MCF 10A (cell line): ENCODE measurements around the gene TRAPPC12. TPM values are rescaled to one million over a fixed set of nuclear protein-coding genes. Genes with fewer than 3 reads are reported as not detected.

Experiments
- BruUV-seq: library from RNA; stranded (reverse); fragments of 400-500 nt; replicated peaks from 2 replicates; lab custom pipeline; 2021; lab: Mats Ljungman, UMichigan
- CTCF ChIA-PET: fragments of 300-600 bp; sonication (Branson Sonifier 250); formaldehyde crosslinking; extraction: SDS; loops from one replicate; lab custom pipeline; 2021; ENCODE audit warnings: antibody characterized with exemption, inconsistent platforms; lab: Yijun Ruan, JAX
- POLR2A ChIA-PET: fragments of 300-600, 350-650 bp; sonication (Branson Sonifier 250); formaldehyde crosslinking; extraction: SDS; loops from one replicate; lab custom pipeline; 2020; ENCODE audit warnings: antibody characterized with exemption, inconsistent platforms; lab: Yijun Ruan, JAX
- DNase-seq: peaks from one replicate; pipeline ENCODE4 v3.0.0-alpha.2; 2018; ENCODE audit not compliant: unreplicated experiment
- H3K27ac Mint-ChIP-seq: one replicate; pipeline ENCODE4 v1.8.0; 2022; ENCODE audit warnings: mild to moderate bottlenecking, low read depth, mixed read lengths; ENCODE audit not compliant: unreplicated experiment
- H3K27me3 Mint-ChIP-seq: one replicate; pipeline ENCODE4 v1.8.0; 2022; ENCODE audit warnings: mixed read lengths; ENCODE audit not compliant: insufficient read depth, unreplicated experiment
- H3K36me3 Mint-ChIP-seq: one replicate; pipeline ENCODE4 v1.8.0; 2022; ENCODE audit warnings: mild to moderate bottlenecking, moderate library complexity, mixed read lengths; ENCODE audit not compliant: insufficient read depth, unreplicated experiment
- H3K4me1 Mint-ChIP-seq: one replicate; pipeline ENCODE4 v1.8.0; 2022; ENCODE audit warnings: mixed read lengths; ENCODE audit not compliant: insufficient read depth, unreplicated experiment
- H3K4me3 Mint-ChIP-seq: one replicate; pipeline ENCODE4 v1.8.0; 2022; ENCODE audit warnings: mild to moderate bottlenecking, moderate library complexity, mixed read lengths; ENCODE audit not compliant: unreplicated experiment
- H3K9me3 Mint-ChIP-seq: one replicate; pipeline ENCODE4 v1.8.0; 2022; ENCODE audit warnings: mixed read lengths; ENCODE audit not compliant: unreplicated experiment
- CTCF ChIP-seq: fragments of 200-600 bp; IDR thresholded peaks from one replicate; pipeline ENCODE4 v1.8.0; 2022; ENCODE audit warnings: antibody characterized with exemption, mild to moderate bottlenecking; ENCODE audit not compliant: unreplicated experiment
- intact Hi-C: fragments of 100-400 bp; cut with micrococcal nuclease; formaldehyde crosslinking; loops from 2 replicates; pipeline ENCODE4 v1.14.1; 2022
- total RNA-seq: library from RNA; stranded (reverse); gene quantifications from 2 replicates; pipeline ENCODE4 v1.2.3, GENCODE V29; 2022

Gene TRAPPC12
- total RNA-seq, 1 experiment from 2014 or later, result 84.4 TPM

GRCh38 chr2:3399381-3399780 lies 19.9 kb downstream of the TRAPPC12 start:
- ChIA-PET POLR2A (no interaction called here), CTCF (interaction anchor here (1.2 to 2.5 kb wide), 2 partner anchors 21 to 24 kb away, joined by 4 to 12 read pairs; no protein-coding TSS in a partner anchor)
- BruUV-seq, result no TSS peak
- no peaks in the 10 kb centered on the region for H3K4me1 Mint-ChIP-seq
- H3K27ac Mint-ChIP-seq, result no peak overlapping the region
- H3K9me3 Mint-ChIP-seq, result peaks cover 9% of the 10 kb centered on the region
- intact Hi-C loops, result no loop called here
- H3K27me3 Mint-ChIP-seq, result no peaks in the 10 kb centered on the region
- H3K4me3 Mint-ChIP-seq, result no peak overlapping the region
- no peak for TF ChIP-seq CTCF
- no peak for DNase-seq
- peaks cover 60% of the 10 kb centered on the region for H3K36me3 Mint-ChIP-seq

GRCh38 chr2:3399829-3400228 lies 20.3 kb downstream of the TRAPPC12 start:
- no TSS peak for BruUV-seq
- Mint-ChIP-seq H3K4me3 (no peak overlapping the region), H3K27ac (no peak overlapping the region), H3K36me3 (peaks cover 59% of the 10 kb centered on the region), H3K27me3 (no peaks in the 10 kb centered on the region), H3K4me1 (no peaks in the 10 kb centered on the region), H3K9me3 (peaks cover 9% of the 10 kb centered on the region)
- ChIA-PET CTCF (interaction anchor here (1.2 to 2.5 kb wide), 2 partner anchors 21 to 24 kb away, joined by 4 to 12 read pairs; no protein-coding TSS in a partner anchor), POLR2A (no interaction called here)
- TF ChIP-seq CTCF, result no peak
- no peak for DNase-seq
- intact Hi-C loops, result no loop called here

GRCh38 chr2:3403587-3404334 lies 24.3 kb downstream of the TRAPPC12 start:
- DNase-seq, result no peak
- Mint-ChIP-seq H3K9me3 (no peaks in the 10 kb centered on the region), H3K36me3 (peaks cover 66% of the 10 kb centered on the region), H3K4me3 (no peak overlapping the region), H3K27ac (no peak overlapping the region), H3K4me1 (no peaks in the 10 kb centered on the region), H3K27me3 (no peaks in the 10 kb centered on the region)
- no peak for TF ChIP-seq CTCF
- intact Hi-C loops, result no loop called here
- POLR2A ChIA-PET, result no interaction called here
- no TSS peak for BruUV-seq
- CTCF ChIA-PET, result interaction anchor here (0.6 kb wide), 1 partner anchor 664 kb away, joined by 3 read pairs; no protein-coding TSS in a partner anchor

GRCh38 chr2:3404349-3404894 lies 24.9 kb downstream of the TRAPPC12 start:
- no peaks in the 10 kb centered on the region for H3K27me3 Mint-ChIP-seq
- no peak for TF ChIP-seq CTCF
- intact Hi-C loops, result no loop called here
- H3K4me1 Mint-ChIP-seq, result no peaks in the 10 kb centered on the region
- peaks cover 66% of the 10 kb centered on the region for H3K36me3 Mint-ChIP-seq
- DNase-seq, result no peak
- POLR2A ChIA-PET, result no interaction called here
- H3K9me3 Mint-ChIP-seq, result no peaks in the 10 kb centered on the region
- no TSS peak for BruUV-seq
- no peak overlapping the region for H3K27ac Mint-ChIP-seq
- CTCF ChIA-PET, result interaction anchor here (1.5 kb wide), 1 partner anchor 18 kb away, joined by 6 read pairs; no protein-coding TSS in a partner anchor
- no peak overlapping the region for H3K4me3 Mint-ChIP-seq
